Neural cell (in vitro differentiated cells): ENCODE measurements around the gene ZNF597. TPM values are rescaled to one million over a fixed set of nuclear protein-coding genes. Genes with fewer than 3 reads are reported as not detected.

Source experiments
- H2AFZ ChIP-seq: fragments of 200-600, 300-800 bp; sonication (generic), shearing (Covaris generic); 2 replicates; pipeline ENCODE4 v1.6.0; 2014; ENCODE audit warnings: low read depth, mild to moderate bottlenecking, antibody characterized with exemption, low read length, moderate library complexity
- H3F3A ChIP-seq: fragments of 200-600 bp; shearing (Covaris generic); 2 replicates; pipeline ENCODE4 v1.6.1; 2016; ENCODE audit warnings: mild to moderate bottlenecking, moderate library complexity, mixed read lengths, antibody characterized with exemption, low read length; ENCODE audit not compliant: insufficient read depth, poor library complexity, severe bottlenecking
- H3K27ac ChIP-seq: fragments of 200-600, 300-800 bp; sonication (generic), shearing (Covaris generic); 2 replicates; pipeline ENCODE4 v1.5.1; 2014; ENCODE audit warnings: mild to moderate bottlenecking, low read length, moderate library complexity
- H3K27me3 ChIP-seq: fragments of 300-800, 200-600 bp; sonication (generic), shearing (Covaris generic); 2 replicates; pipeline ENCODE4 v1.6.0; 2014; ENCODE audit warnings: mild to moderate bottlenecking, low read depth, low read length, moderate library complexity; ENCODE audit not compliant: insufficient read depth
- H3K36me3 ChIP-seq: fragments of 300-800, 200-600 bp; sonication (generic), shearing (Covaris generic); 2 replicates; pipeline ENCODE4 v1.5.1; 2014; ENCODE audit warnings: mild to moderate bottlenecking, antibody characterized with exemption, low read length, moderate library complexity; ENCODE audit not compliant: insufficient read depth
- H3K4me2 ChIP-seq: fragments of 300-800, 200-600 bp; sonication (generic), shearing (Covaris generic); 2 replicates; pipeline ENCODE4 v1.6.0; 2014; ENCODE audit warnings: mild to moderate bottlenecking, low read length
- H3K4me3 ChIP-seq: fragments of 300-800, 200-600 bp; sonication (generic), shearing (Covaris generic); 2 replicates; pipeline ENCODE4 v1.5.1; 2014; ENCODE audit warnings: mild to moderate bottlenecking, low read length, moderate library complexity
- H3K79me2 ChIP-seq: fragments of 200-600 bp; shearing (Covaris generic); replicated peaks from 2 replicates; pipeline ENCODE4 v1.6.0; 2014; ENCODE audit warnings: mild to moderate bottlenecking, low read length, moderate library complexity; ENCODE audit not compliant: insufficient read depth
- H3K9ac ChIP-seq: fragments of 300-800, 200-600 bp; sonication (generic), shearing (Covaris generic); 2 replicates; pipeline ENCODE4 v1.6.1; 2016; ENCODE audit warnings: mild to moderate bottlenecking, low read length, mixed read lengths
- H3K9me2 ChIP-seq: fragments of 200-600 bp; shearing (Covaris generic); 2 replicates; pipeline ENCODE4 v1.6.1; 2016; ENCODE audit warnings: mild to moderate bottlenecking, low read length, mixed read lengths; ENCODE audit not compliant: insufficient read depth
- H3K9me3 ChIP-seq: fragments of 200-600, 300-800 bp; sonication (generic), shearing (Covaris generic); 2 replicates; pipeline ENCODE4 v1.6.1; 2016; ENCODE audit warnings: mild to moderate bottlenecking, mixed run types, low read length, moderate library complexity, mixed read lengths
- H4K20me1 ChIP-seq: fragments of 200-600 bp; shearing (Covaris generic); 2 replicates; pipeline ENCODE4 v1.6.1; 2016; ENCODE audit warnings: mild to moderate bottlenecking, mixed run types; ENCODE audit not compliant: insufficient read depth
- EP300 ChIP-seq: fragments of 450-650 bp; conservative IDR thresholded peaks from 2 replicates; pipeline ENCODE4 v1.6.1; 2014; ENCODE audit warnings: antibody characterized with exemption, mild to moderate bottlenecking, moderate library complexity; ENCODE audit not compliant: poor library complexity, severe bottlenecking
- EZH2 ChIP-seq: fragments of 200-600, 300-800 bp; shearing (Covaris generic), sonication (generic); IDR thresholded peaks from 2 replicates; pipeline ENCODE4 v1.6.1; 2014; ENCODE audit warnings: antibody characterized with exemption, low read length, borderline replicate concordance, mild to moderate bottlenecking; ENCODE audit not compliant: insufficient read depth, poor library complexity, severe bottlenecking
- MXI1 ChIP-seq: fragments of 450-650 bp; conservative IDR thresholded peaks from 2 replicates; pipeline ENCODE4 v1.6.1; 2014; ENCODE audit warnings: antibody characterized with exemption, mild to moderate bottlenecking; ENCODE audit not compliant: poor library complexity, severe bottlenecking
- POLR2AphosphoS5 ChIP-seq: IDR thresholded peaks from 2 replicates; pipeline ENCODE4 v1.6.1; 2012
- RAD21 ChIP-seq: fragments of 450-650 bp; conservative IDR thresholded peaks from 2 replicates; pipeline ENCODE4 v1.6.1; 2014; ENCODE audit warnings: antibody characterized with exemption, mild to moderate bottlenecking, moderate library complexity
- SMC3 ChIP-seq: fragments of 450-650 bp; conservative IDR thresholded peaks from 2 replicates; pipeline ENCODE4 v1.6.1; 2014; ENCODE audit warnings: antibody characterized with exemption, mild to moderate bottlenecking, moderate library complexity; ENCODE audit not compliant: poor library complexity
- TAF1 ChIP-seq: IDR thresholded peaks from 2 replicates; pipeline ENCODE4 v1.6.1; 2012; ENCODE audit warnings: low read depth
- polyA plus RNA-seq: library from polyadenylated mRNA; depleted of rRNA; stranded (reverse); fragments of >200 nt; gene quantifications from 2 replicates; pipeline ENCODE4 v1.2.3, GENCODE V29; 2014
- TF ChIP-seq, protein P1 (sequence below): IDR thresholded peaks from 2 replicates; pipeline ENCODE4 v1.6.1; 2012; ENCODE audit warnings: borderline replicate concordance
- TF ChIP-seq, protein P2 (sequence below): fragments of 450-650 bp; IDR thresholded peaks from 2 replicates; pipeline ENCODE4 v1.5.1; 2014; ENCODE audit warnings: antibody characterized with exemption, mild to moderate bottlenecking, moderate library complexity; ENCODE audit not compliant: poor library complexity, severe bottlenecking

The ZNF597 gene
- polyA plus RNA-seq, 1 donor from 2014 or later = 2.0 TPM

- H3K9me3 ChIP-seq = no peaks in the 10 kb centered on the region
- no peaks in the 10 kb centered on the region for H3K27me3 ChIP-seq
- H3K9me2 ChIP-seq = no peaks in the 10 kb centered on the region
- no peak overlapping the region for H3K4me2 ChIP-seq
- no peak overlapping the region for H3K27ac ChIP-seq
- H3K9ac ChIP-seq = no peak overlapping the region
- TF ChIP-seq, protein P1, sequence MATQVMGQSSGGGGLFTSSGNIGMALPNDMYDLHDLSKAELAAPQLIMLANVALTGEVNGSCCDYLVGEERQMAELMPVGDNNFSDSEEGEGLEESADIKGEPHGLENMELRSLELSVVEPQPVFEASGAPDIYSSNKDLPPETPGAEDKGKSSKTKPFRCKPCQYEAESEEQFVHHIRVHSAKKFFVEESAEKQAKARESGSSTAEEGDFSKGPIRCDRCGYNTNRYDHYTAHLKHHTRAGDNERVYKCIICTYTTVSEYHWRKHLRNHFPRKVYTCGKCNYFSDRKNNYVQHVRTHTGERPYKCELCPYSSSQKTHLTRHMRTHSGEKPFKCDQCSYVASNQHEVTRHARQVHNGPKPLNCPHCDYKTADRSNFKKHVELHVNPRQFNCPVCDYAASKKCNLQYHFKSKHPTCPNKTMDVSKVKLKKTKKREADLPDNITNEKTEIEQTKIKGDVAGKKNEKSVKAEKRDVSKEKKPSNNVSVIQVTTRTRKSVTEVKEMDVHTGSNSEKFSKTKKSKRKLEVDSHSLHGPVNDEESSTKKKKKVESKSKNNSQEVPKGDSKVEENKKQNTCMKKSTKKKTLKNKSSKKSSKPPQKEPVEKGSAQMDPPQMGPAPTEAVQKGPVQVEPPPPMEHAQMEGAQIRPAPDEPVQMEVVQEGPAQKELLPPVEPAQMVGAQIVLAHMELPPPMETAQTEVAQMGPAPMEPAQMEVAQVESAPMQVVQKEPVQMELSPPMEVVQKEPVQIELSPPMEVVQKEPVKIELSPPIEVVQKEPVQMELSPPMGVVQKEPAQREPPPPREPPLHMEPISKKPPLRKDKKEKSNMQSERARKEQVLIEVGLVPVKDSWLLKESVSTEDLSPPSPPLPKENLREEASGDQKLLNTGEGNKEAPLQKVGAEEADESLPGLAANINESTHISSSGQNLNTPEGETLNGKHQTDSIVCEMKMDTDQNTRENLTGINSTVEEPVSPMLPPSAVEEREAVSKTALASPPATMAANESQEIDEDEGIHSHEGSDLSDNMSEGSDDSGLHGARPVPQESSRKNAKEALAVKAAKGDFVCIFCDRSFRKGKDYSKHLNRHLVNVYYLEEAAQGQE = no peak
- TF ChIP-seq EZH2 = no peak
- TF ChIP-seq TAF1 = no peak
- no peak for TF ChIP-seq EP300
- TF ChIP-seq POLR2AphosphoS5 = no peak
- no peak for TF ChIP-seq MXI1
- TF ChIP-seq, protein P2, sequence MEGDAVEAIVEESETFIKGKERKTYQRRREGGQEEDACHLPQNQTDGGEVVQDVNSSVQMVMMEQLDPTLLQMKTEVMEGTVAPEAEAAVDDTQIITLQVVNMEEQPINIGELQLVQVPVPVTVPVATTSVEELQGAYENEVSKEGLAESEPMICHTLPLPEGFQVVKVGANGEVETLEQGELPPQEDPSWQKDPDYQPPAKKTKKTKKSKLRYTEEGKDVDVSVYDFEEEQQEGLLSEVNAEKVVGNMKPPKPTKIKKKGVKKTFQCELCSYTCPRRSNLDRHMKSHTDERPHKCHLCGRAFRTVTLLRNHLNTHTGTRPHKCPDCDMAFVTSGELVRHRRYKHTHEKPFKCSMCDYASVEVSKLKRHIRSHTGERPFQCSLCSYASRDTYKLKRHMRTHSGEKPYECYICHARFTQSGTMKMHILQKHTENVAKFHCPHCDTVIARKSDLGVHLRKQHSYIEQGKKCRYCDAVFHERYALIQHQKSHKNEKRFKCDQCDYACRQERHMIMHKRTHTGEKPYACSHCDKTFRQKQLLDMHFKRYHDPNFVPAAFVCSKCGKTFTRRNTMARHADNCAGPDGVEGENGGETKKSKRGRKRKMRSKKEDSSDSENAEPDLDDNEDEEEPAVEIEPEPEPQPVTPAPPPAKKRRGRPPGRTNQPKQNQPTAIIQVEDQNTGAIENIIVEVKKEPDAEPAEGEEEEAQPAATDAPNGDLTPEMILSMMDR = no peak
- no peak for TF ChIP-seq SMC3
- TF ChIP-seq RAD21 = no peak
- H2AFZ ChIP-seq = no peak overlapping the region
- no peak overlapping the region for H3K4me3 ChIP-seq
- no peaks in the 10 kb centered on the region for H4K20me1 ChIP-seq
- no peaks in the 10 kb centered on the region for H3K36me3 ChIP-seq
- H3F3A ChIP-seq = no peaks in the 10 kb centered on the region
- H3K79me2 ChIP-seq = no peaks in the 10 kb centered on the region
Measured at GRCh38 chr16:3484318-3485096, 41.2 kb upstream of the ZNF597 start.

- Histone ChIP-seq H3K9ac (no peak overlapping the region), H3F3A (no peaks in the 10 kb centered on the region), H3K27ac (no peak overlapping the region), H3K9me3 (no peaks in the 10 kb centered on the region), H3K79me2 (no peaks in the 10 kb centered on the region), H3K4me3 (no peak overlapping the region), H2AFZ (no peak overlapping the region), H3K4me2 (no peak overlapping the region), H4K20me1 (no peaks in the 10 kb centered on the region), H3K27me3 (no peaks in the 10 kb centered on the region), H3K9me2 (no peaks in the 10 kb centered on the region), H3K36me3 (no peaks in the 10 kb centered on the region)
- no peak for TF ChIP-seq TAF1
- no peak for TF ChIP-seq POLR2AphosphoS5
- TF ChIP-seq, protein P2 = no peak
- no peak for TF ChIP-seq EZH2
- no peak for TF ChIP-seq EP300
- TF ChIP-seq, protein P1 = no peak
- no peak for TF ChIP-seq MXI1
- TF ChIP-seq SMC3 = no peak
- no peak for TF ChIP-seq RAD21
Measured at GRCh38 chr16:3482659-3483241, 39.4 kb upstream of the ZNF597 start.
